Liver (tissue), 9 donors: ENCODE results near the gene HDLBP. TPM values are rescaled to one million over a fixed set of nuclear protein-coding genes. Genes with fewer than 3 reads are reported as not detected.

Experiments used
- DNase-seq: peaks from one replicate; pipeline ENCODE4 v3.0.0-alpha.2; 2017; ENCODE audit warnings: low spot score
- H3K27ac ChIP-seq, 2 donors: one replicate each; pipeline ENCODE4 v1.7.0; 2013; ENCODE audit warnings: inconsistent platforms in 2 of 2, low read length in 2 of 2, control low read depth in 1 of 2, low read depth in 1 of 2, mild to moderate bottlenecking in 1 of 2
- H3K27me3 ChIP-seq, 4 donors: one replicate each; pipeline versions ENCODE4 v1.6.1 to v1.7.0; 2013; ENCODE audit warnings: low read length in 3 of 4, inconsistent platforms in 1 of 4, mild to moderate bottlenecking in 1 of 4, moderate library complexity in 1 of 4; ENCODE audit not compliant: control insufficient read depth in 4 of 4, insufficient read depth in 4 of 4
- H3K36me3 ChIP-seq, 4 donors: one replicate each; pipeline versions ENCODE4 v1.6.1 to v1.7.0; 2013; ENCODE audit warnings: low read length in 3 of 4, mild to moderate bottlenecking in 3 of 4, low read depth in 1 of 4, moderate library complexity in 1 of 4; ENCODE audit not compliant: control insufficient read depth in 4 of 4, insufficient read depth in 3 of 4
- H3K4me1 ChIP-seq, 4 donors: one replicate each; pipeline versions ENCODE4 v1.6.1 to v1.7.0; 2013; ENCODE audit warnings: low read length in 3 of 4, mild to moderate bottlenecking in 3 of 4, moderate library complexity in 1 of 4; ENCODE audit not compliant: control insufficient read depth in 4 of 4, insufficient read depth in 4 of 4
- H3K4me3 ChIP-seq, 3 donors: one replicate each; pipeline versions ENCODE4 v1.6.1 to v1.7.0; 2013; ENCODE audit warnings: low read length in 3 of 3, control low read depth in 1 of 3, low read depth in 1 of 3, mild to moderate bottlenecking in 1 of 3
- H3K9ac ChIP-seq, 2 donors: one replicate each; pipeline ENCODE4 v1.7.0; 2013; ENCODE audit warnings: low read length in 2 of 2, mild to moderate bottlenecking in 2 of 2, moderate library complexity in 2 of 2, control low read depth in 1 of 2, low read depth in 1 of 2
- H3K9me3 ChIP-seq, 4 donors: one replicate each; pipeline versions ENCODE4 v1.6.1 to v1.7.0; 2013; ENCODE audit warnings: low read length in 3 of 4; ENCODE audit not compliant: control insufficient read depth in 4 of 4
- EGR1 ChIP-seq, 2 donors: IDR thresholded peaks; 2 replicates each; pipeline ENCODE4 v1.6.1; 2016 to 2018; ENCODE audit warnings: antibody characterized with exemption in 2 of 2, low read depth in 2 of 2
- FOXA1 ChIP-seq: IDR thresholded peaks from 2 replicates; pipeline ENCODE4 v1.6.1; 2016; ENCODE audit warnings: antibody characterized with exemption
- FOXA2 ChIP-seq: IDR thresholded peaks from 2 replicates; pipeline ENCODE4 v1.6.1; 2016; ENCODE audit warnings: antibody characterized with exemption
- HNF4A ChIP-seq, 2 donors: conservative IDR thresholded peaks; 2 replicates each; pipeline ENCODE4 v1.6.1; 2016; ENCODE audit warnings: antibody characterized with exemption in 2 of 2, mild to moderate bottlenecking in 2 of 2
- JUND ChIP-seq, 2 donors: IDR thresholded peaks; 2 replicates each; pipeline ENCODE4 v1.6.1; 2016; ENCODE audit warnings: antibody characterized with exemption in 2 of 2
- RAD21 ChIP-seq, 2 donors: IDR thresholded peaks; 2 replicates each; pipeline ENCODE4 v1.6.1; 2016; ENCODE audit warnings: antibody characterized with exemption in 2 of 2, mild to moderate bottlenecking in 2 of 2
- RXRA ChIP-seq, 2 donors: IDR thresholded peaks; 2 replicates each; pipeline ENCODE4 v1.6.1; 2017 to 2018; ENCODE audit warnings: antibody characterized with exemption in 2 of 2, mild to moderate bottlenecking in 1 of 2
- SP1 ChIP-seq: IDR thresholded peaks from 2 replicates; pipeline ENCODE4 v1.6.1; 2018; ENCODE audit warnings: antibody characterized with exemption, mild to moderate bottlenecking
- TAF1 ChIP-seq: conservative IDR thresholded peaks from 2 replicates; pipeline ENCODE4 v1.6.1; 2016; ENCODE audit warnings: antibody characterized with exemption, mild to moderate bottlenecking
- WGBS: extraction: QIAGEN DNeasy Blood & Tissue Kit; methylation state at CpG from one replicate; pipeline ENCODE4 v1.1.7; 2013; 5-methylcytosine and 5-hydroxymethylcytosine counted together
- polyA plus RNA-seq, 2 donors: library from polyadenylated mRNA; stranded (reverse) in 1 of 2; unstranded in 1 of 2; fragments of 200-250 nt in 1 of 2; fragments of >200 nt in 1 of 2; fragmentation: Nextera tagmentation in 1 of 2; extraction: Ambion mirVana in 1 of 2; gene quantifications; one replicate each; pipeline versions ENCODE4 v1.2.1 to v1.2.3, GENCODE V29; 2013 to 2015
- total RNA-seq, 2 donors: library from RNA; depleted of rRNA; stranded (reverse); fragments of >200 nt; gene quantifications; one replicate each; pipeline ENCODE4 v1.2.3, GENCODE V29; 2014
- TF ChIP-seq, protein P1 (sequence below): IDR thresholded peaks from 2 replicates; pipeline ENCODE4 v1.6.1; 2016; ENCODE audit warnings: antibody characterized with exemption, mild to moderate bottlenecking
- TF ChIP-seq, protein P2 (sequence below): IDR thresholded peaks from 2 replicates; pipeline ENCODE4 v1.6.1; 2016; ENCODE audit warnings: antibody characterized with exemption
- TF ChIP-seq, protein P3 (sequence below): IDR thresholded peaks from 2 replicates; pipeline ENCODE4 v1.6.1; 2016; ENCODE audit warnings: antibody characterized with exemption
- TF ChIP-seq, protein P4 (sequence below): fragments of 150-350 bp; IDR thresholded peaks from 2 replicates; pipeline ENCODE4 v1.5.1; 2017; ENCODE audit warnings: improper control_type of control experiment, low read depth, low read length; ENCODE audit not compliant: missing input control
- donor health status: healthy.
- donor health status: healthy.
- donor health status: healthy.
- donor health status: healthy.
- donor health status: healthy.

The HDLBP gene
- total and polyA plus RNA-seq, 4 donors: 219 to 580 (median 258) TPM

DNA sequence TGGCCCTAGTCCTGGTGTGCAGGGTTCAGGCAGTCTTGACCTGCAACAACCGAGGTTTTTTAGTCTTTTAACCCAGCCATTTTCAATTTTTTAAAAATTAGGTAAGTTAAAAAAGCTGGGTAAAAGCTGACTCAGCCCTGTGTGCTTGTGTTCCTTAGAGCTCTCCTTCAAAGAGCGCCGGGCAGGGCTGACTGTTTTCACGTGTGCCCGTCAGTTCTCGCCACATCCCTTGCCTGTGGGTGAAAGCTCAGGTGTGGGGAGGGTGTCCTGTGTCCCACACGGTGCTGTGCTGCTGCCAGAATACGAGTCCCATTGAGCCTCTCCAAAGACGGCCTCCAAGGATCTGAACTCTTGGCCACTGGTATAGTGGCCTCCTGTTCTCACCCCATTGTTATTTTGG, 132.3 kb downstream of the HDLBP start:
- Histone ChIP-seq H3K4me3 (no peak overlapping the region), H3K9me3 (no peaks in the 10 kb centered on the region), H3K4me1 (no peaks in the 10 kb centered on the region), H3K36me3 (peaks cover 0 to 20% (median 8%) of the 10 kb centered on the region in 4 donors), H3K27me3 (no peaks in the 10 kb centered on the region), H3K27ac (no peak overlapping the region), H3K9ac (no peak overlapping the region)
- no peak for DNase-seq
- TF ChIP-seq HNF4A (conservative IDR thresholded peaks at IDR 0.05): no peak
- no peak for TF ChIP-seq RXRA (IDR thresholded peaks at IDR 0.05)
- TF ChIP-seq, protein P1, sequence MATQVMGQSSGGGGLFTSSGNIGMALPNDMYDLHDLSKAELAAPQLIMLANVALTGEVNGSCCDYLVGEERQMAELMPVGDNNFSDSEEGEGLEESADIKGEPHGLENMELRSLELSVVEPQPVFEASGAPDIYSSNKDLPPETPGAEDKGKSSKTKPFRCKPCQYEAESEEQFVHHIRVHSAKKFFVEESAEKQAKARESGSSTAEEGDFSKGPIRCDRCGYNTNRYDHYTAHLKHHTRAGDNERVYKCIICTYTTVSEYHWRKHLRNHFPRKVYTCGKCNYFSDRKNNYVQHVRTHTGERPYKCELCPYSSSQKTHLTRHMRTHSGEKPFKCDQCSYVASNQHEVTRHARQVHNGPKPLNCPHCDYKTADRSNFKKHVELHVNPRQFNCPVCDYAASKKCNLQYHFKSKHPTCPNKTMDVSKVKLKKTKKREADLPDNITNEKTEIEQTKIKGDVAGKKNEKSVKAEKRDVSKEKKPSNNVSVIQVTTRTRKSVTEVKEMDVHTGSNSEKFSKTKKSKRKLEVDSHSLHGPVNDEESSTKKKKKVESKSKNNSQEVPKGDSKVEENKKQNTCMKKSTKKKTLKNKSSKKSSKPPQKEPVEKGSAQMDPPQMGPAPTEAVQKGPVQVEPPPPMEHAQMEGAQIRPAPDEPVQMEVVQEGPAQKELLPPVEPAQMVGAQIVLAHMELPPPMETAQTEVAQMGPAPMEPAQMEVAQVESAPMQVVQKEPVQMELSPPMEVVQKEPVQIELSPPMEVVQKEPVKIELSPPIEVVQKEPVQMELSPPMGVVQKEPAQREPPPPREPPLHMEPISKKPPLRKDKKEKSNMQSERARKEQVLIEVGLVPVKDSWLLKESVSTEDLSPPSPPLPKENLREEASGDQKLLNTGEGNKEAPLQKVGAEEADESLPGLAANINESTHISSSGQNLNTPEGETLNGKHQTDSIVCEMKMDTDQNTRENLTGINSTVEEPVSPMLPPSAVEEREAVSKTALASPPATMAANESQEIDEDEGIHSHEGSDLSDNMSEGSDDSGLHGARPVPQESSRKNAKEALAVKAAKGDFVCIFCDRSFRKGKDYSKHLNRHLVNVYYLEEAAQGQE: no peak
- TF ChIP-seq, protein P2, sequence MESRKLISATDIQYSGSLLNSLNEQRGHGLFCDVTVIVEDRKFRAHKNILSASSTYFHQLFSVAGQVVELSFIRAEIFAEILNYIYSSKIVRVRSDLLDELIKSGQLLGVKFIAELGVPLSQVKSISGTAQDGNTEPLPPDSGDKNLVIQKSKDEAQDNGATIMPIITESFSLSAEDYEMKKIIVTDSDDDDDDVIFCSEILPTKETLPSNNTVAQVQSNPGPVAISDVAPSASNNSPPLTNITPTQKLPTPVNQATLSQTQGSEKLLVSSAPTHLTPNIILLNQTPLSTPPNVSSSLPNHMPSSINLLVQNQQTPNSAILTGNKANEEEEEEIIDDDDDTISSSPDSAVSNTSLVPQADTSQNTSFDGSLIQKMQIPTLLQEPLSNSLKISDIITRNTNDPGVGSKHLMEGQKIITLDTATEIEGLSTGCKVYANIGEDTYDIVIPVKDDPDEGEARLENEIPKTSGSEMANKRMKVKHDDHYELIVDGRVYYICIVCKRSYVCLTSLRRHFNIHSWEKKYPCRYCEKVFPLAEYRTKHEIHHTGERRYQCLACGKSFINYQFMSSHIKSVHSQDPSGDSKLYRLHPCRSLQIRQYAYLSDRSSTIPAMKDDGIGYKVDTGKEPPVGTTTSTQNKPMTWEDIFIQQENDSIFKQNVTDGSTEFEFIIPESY: no peak
- no peak for TF ChIP-seq JUND (IDR thresholded peaks at IDR 0.05)
- TF ChIP-seq FOXA1: no peak
- TF ChIP-seq, protein P3, sequence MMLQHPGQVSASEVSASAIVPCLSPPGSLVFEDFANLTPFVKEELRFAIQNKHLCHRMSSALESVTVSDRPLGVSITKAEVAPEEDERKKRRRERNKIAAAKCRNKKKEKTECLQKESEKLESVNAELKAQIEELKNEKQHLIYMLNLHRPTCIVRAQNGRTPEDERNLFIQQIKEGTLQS: no peak
- TF ChIP-seq, protein P4, sequence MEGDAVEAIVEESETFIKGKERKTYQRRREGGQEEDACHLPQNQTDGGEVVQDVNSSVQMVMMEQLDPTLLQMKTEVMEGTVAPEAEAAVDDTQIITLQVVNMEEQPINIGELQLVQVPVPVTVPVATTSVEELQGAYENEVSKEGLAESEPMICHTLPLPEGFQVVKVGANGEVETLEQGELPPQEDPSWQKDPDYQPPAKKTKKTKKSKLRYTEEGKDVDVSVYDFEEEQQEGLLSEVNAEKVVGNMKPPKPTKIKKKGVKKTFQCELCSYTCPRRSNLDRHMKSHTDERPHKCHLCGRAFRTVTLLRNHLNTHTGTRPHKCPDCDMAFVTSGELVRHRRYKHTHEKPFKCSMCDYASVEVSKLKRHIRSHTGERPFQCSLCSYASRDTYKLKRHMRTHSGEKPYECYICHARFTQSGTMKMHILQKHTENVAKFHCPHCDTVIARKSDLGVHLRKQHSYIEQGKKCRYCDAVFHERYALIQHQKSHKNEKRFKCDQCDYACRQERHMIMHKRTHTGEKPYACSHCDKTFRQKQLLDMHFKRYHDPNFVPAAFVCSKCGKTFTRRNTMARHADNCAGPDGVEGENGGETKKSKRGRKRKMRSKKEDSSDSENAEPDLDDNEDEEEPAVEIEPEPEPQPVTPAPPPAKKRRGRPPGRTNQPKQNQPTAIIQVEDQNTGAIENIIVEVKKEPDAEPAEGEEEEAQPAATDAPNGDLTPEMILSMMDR: no peak
- no peak for TF ChIP-seq RAD21 (IDR thresholded peaks at IDR 0.05)
- TF ChIP-seq EGR1 (IDR thresholded peaks at IDR 0.05; ENCODE audit: low read depth in 2 of 2): no peak
- WGBS: 96% methylated on average over 9 of the region's 9 CpGs

DNA sequence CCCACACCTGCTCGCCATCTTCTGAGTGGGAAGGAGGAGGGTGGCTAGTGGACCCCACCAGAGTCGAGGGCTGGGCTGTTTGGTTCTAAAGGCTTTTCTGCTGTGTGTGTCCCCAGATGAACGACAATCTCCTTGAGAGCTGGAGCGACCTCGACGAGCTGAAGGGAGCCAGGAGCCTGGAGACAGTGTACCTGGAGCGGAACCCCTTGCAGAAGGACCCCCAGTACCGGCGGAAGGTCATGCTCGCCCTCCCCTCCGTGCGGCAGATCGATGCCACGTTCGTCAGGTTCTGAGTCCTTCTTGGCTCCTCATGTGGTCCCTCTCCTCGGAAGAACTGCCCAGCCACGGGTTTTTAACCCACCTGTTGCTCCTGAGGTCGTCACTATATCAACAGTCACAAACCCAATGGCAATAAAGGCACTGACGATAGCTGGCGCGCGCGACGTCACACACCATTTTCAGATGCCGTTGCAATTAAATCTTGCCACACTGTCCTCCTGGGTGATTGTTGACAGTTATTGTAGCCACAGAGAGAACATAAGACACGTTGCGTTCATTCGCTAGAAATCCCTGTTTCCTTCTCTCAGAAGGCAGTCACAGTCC, 132.8 kb downstream of the HDLBP start:
- no peak for DNase-seq
- H3K27ac ChIP-seq: no peak overlapping the region
- no peaks in the 10 kb centered on the region for H3K27me3 ChIP-seq
- H3K36me3 ChIP-seq: peaks cover 0 to 20% (median 11%) of the 10 kb centered on the region in 4 donors
- no peaks in the 10 kb centered on the region for H3K9me3 ChIP-seq
- 97% methylated on average over 28 of the region's 28 CpGs for WGBS
- no peaks in the 10 kb centered on the region for H3K4me1 ChIP-seq
- H3K4me3 ChIP-seq: no peak overlapping the region
- H3K9ac ChIP-seq: no peak overlapping the region
- TF ChIP-seq RAD21 (IDR thresholded peaks at IDR 0.05) (no peak), TAF1 (no peak), FOXA1 (no peak), FOXA2 (no peak), RXRA (IDR thresholded peaks at IDR 0.05) (no peak), HNF4A (conservative IDR thresholded peaks at IDR 0.05) (no peak), SP1 (no peak)
- TF ChIP-seq, protein P1: no peak
- TF ChIP-seq, protein P3: no peak
- TF ChIP-seq, protein P2: no peak
- TF ChIP-seq, protein P4: no peak
